ENCODE data around the gene DIAPH1.

The DIAPH1 gene

GRCh38 chr5:141573489-141574121, 45.2 kb downstream of the DIAPH1 start:
- no peak overlapping the region for H3K27ac Mint-ChIP-seq
- no peaks in the 10 kb centered on the region for H3K27me3 Mint-ChIP-seq
- no peak for DNase-seq
- H3K4me1 Mint-ChIP-seq: no peaks in the 10 kb centered on the region
- no peak overlapping the region for H3K4me3 Mint-ChIP-seq
- no peaks in the 10 kb centered on the region for H3K9me3 Mint-ChIP-seq
- no peak for ATAC-seq
- peaks cover 71% of the 10 kb centered on the region for H3K36me3 Mint-ChIP-seq (ENCODE audit: low read depth)

- Mint-ChIP-seq H3K4me3 (no peak overlapping the region), H3K4me1 (no peaks in the 10 kb centered on the region), H3K9me3 (no peaks in the 10 kb centered on the region), H3K36me3 (ENCODE audit: low read depth) (peaks cover 66% of the 10 kb centered on the region), H3K27me3 (no peaks in the 10 kb centered on the region), H3K27ac (no peak overlapping the region)
- DNase-seq (no peak), ATAC-seq (no peak)
Measured at GRCh38 chr5:141570655-141571054, 48.1 kb downstream of the DIAPH1 start.

- H3K9me3 Mint-ChIP-seq: no peaks in the 10 kb centered on the region
- H3K36me3 Mint-ChIP-seq (ENCODE audit: low read depth): peaks cover 76% of the 10 kb centered on the region
- DNase-seq: no peak
- no peak for ATAC-seq
- no peaks in the 10 kb centered on the region for H3K27me3 Mint-ChIP-seq
- no peak overlapping the region for H3K27ac Mint-ChIP-seq
- H3K4me1 Mint-ChIP-seq: peaks cover 16% of the 10 kb centered on the region
- H3K4me3 Mint-ChIP-seq: no peak overlapping the region
Measured at GRCh38 chr5:141567513-141568117, 51.2 kb downstream of the DIAPH1 start.

GRCh38 chr5:141565826-141566570, 52.8 kb downstream of the DIAPH1 start:
- Mint-ChIP-seq H3K9me3 (no peaks in the 10 kb centered on the region), H3K27me3 (no peaks in the 10 kb centered on the region), H3K36me3 (ENCODE audit: low read depth) (peaks cover 76% of the 10 kb centered on the region), H3K4me1 (peaks cover 16% of the 10 kb centered on the region), H3K4me3 (no peak overlapping the region), H3K27ac (peak overlapping the region; percentile 58)
- ATAC-seq (no peak), DNase-seq (no peak)

GRCh38 chr5:141564216-141564692, 54.5 kb downstream of the DIAPH1 start:
- H3K27me3 Mint-ChIP-seq: no peaks in the 10 kb centered on the region
- no peaks in the 10 kb centered on the region for H3K9me3 Mint-ChIP-seq
- ATAC-seq (peak; percentile 94), DNase-seq (peak; percentile 51)
- peaks cover 78% of the 10 kb centered on the region for H3K36me3 Mint-ChIP-seq (ENCODE audit: low read depth)
- peak overlapping the region; percentile 91 for H3K27ac Mint-ChIP-seq
- H3K4me3 Mint-ChIP-seq: no peak overlapping the region
- H3K4me1 Mint-ChIP-seq: peaks cover 18% of the 10 kb centered on the region

- Mint-ChIP-seq H3K36me3 (ENCODE audit: low read depth) (peaks cover 78% of the 10 kb centered on the region), H3K9me3 (no peaks in the 10 kb centered on the region), H3K4me1 (peaks cover 27% of the 10 kb centered on the region), H3K27me3 (no peaks in the 10 kb centered on the region), H3K4me3 (no peak overlapping the region), H3K27ac (no peak overlapping the region)
- ATAC-seq: no peak
- no peak for DNase-seq
Measured at GRCh38 chr5:141560725-141561483, 57.9 kb downstream of the DIAPH1 start.

- Mint-ChIP-seq H3K4me3 (no peak overlapping the region), H3K27ac (peak overlapping the region; percentile 48), H3K9me3 (no peaks in the 10 kb centered on the region), H3K36me3 (ENCODE audit: low read depth) (peaks cover 74% of the 10 kb centered on the region), H3K4me1 (peaks cover 27% of the 10 kb centered on the region), H3K27me3 (no peaks in the 10 kb centered on the region)
- no peak for ATAC-seq
- no peak for DNase-seq
Measured at GRCh38 chr5:141560151-141560550, 58.6 kb downstream of the DIAPH1 start.

- Mint-ChIP-seq H3K36me3 (ENCODE audit: low read depth) (peaks cover 69% of the 10 kb centered on the region), H3K9me3 (no peaks in the 10 kb centered on the region), H3K4me1 (peaks cover 24% of the 10 kb centered on the region), H3K27me3 (no peaks in the 10 kb centered on the region), H3K4me3 (no peak overlapping the region), H3K27ac (peak overlapping the region; percentile 19)
- DNase-seq: no peak
- no peak for ATAC-seq
Measured at GRCh38 chr5:141559461-141559860, 59.3 kb downstream of the DIAPH1 start.

GRCh38 chr5:141558150-141558549, 60.6 kb downstream of the DIAPH1 start:
- Mint-ChIP-seq H3K27me3 (no peaks in the 10 kb centered on the region), H3K4me3 (no peak overlapping the region), H3K4me1 (peaks cover 15% of the 10 kb centered on the region), H3K36me3 (ENCODE audit: low read depth) (peaks cover 58% of the 10 kb centered on the region), H3K27ac (no peak overlapping the region), H3K9me3 (no peaks in the 10 kb centered on the region)
- DNase-seq (no peak), ATAC-seq (no peak)

GRCh38 chr5:141557681-141558136, 61.1 kb downstream of the DIAPH1 start:
- H3K9me3 Mint-ChIP-seq: no peaks in the 10 kb centered on the region
- H3K4me3 Mint-ChIP-seq: no peak overlapping the region
- no peaks in the 10 kb centered on the region for H3K27me3 Mint-ChIP-seq
- DNase-seq (peak; percentile 75), ATAC-seq (peak; percentile 54)
- H3K4me1 Mint-ChIP-seq: peaks cover 12% of the 10 kb centered on the region
- H3K36me3 Mint-ChIP-seq (ENCODE audit: low read depth): peaks cover 54% of the 10 kb centered on the region
- H3K27ac Mint-ChIP-seq: no peak overlapping the region

- Mint-ChIP-seq H3K4me3 (no peak overlapping the region), H3K9me3 (peaks cover 17% of the 10 kb centered on the region), H3K36me3 (ENCODE audit: low read depth) (peaks cover 64% of the 10 kb centered on the region), H3K27ac (no peak overlapping the region), H3K4me1 (peaks cover 17% of the 10 kb centered on the region), H3K27me3 (no peaks in the 10 kb centered on the region)
- ATAC-seq (no peak), DNase-seq (no peak)
Measured at GRCh38 chr5:141547921-141548320, 70.9 kb downstream of the DIAPH1 start.

GRCh38 chr5:141547488-141547887, 71.3 kb downstream of the DIAPH1 start:
- Mint-ChIP-seq H3K4me3 (no peak overlapping the region), H3K27ac (no peak overlapping the region), H3K9me3 (peaks cover 17% of the 10 kb centered on the region), H3K4me1 (peaks cover 17% of the 10 kb centered on the region), H3K27me3 (no peaks in the 10 kb centered on the region), H3K36me3 (ENCODE audit: low read depth) (peaks cover 68% of the 10 kb centered on the region)
- DNase-seq (no peak), ATAC-seq (no peak)

- no peak for ATAC-seq
Measured at GRCh38 chr5:141543053-141543452, 75.7 kb downstream of the DIAPH1 start.

GRCh38 chr5:141534492-141535213, 84.1 kb downstream of the DIAPH1 start:
- Mint-ChIP-seq H3K27me3 (no peaks in the 10 kb centered on the region), H3K9me3 (no peaks in the 10 kb centered on the region), H3K36me3 (ENCODE audit: low read depth) (peaks cover 31% of the 10 kb centered on the region), H3K4me1 (peaks cover 2% of the 10 kb centered on the region), H3K27ac (peak overlapping the region; percentile 10), H3K4me3 (no peak overlapping the region)
- no peak for DNase-seq
- no peak for ATAC-seq

More at GRCh38 chr5:141543053-141543452, 75.7 kb downstream of the DIAPH1 start:
- Mint-ChIP-seq H3K4me3 (no peak overlapping the region), H3K36me3 (ENCODE audit: low read depth) (peaks cover 58% of the 10 kb centered on the region), H3K4me1 (peaks cover 5% of the 10 kb centered on the region), H3K27ac (no peak overlapping the region), H3K9me3 (peaks cover 14% of the 10 kb centered on the region), H3K27me3 (no peaks in the 10 kb centered on the region)
- DNase-seq: no peak
